Inflammatory macrophage treated with lipopolysaccharide for 4 hours (primary cell): ENCODE data around the gene CTNND2.
A peak's percentile ranks its signal among the peaks of the same experiment; 100 is the strongest.

ENCODE experiments used
- DNase-seq: peaks from one replicate; pipeline ENCODE4 v3.0.0-alpha.2; 2020

CTNND2 gene, protein sequence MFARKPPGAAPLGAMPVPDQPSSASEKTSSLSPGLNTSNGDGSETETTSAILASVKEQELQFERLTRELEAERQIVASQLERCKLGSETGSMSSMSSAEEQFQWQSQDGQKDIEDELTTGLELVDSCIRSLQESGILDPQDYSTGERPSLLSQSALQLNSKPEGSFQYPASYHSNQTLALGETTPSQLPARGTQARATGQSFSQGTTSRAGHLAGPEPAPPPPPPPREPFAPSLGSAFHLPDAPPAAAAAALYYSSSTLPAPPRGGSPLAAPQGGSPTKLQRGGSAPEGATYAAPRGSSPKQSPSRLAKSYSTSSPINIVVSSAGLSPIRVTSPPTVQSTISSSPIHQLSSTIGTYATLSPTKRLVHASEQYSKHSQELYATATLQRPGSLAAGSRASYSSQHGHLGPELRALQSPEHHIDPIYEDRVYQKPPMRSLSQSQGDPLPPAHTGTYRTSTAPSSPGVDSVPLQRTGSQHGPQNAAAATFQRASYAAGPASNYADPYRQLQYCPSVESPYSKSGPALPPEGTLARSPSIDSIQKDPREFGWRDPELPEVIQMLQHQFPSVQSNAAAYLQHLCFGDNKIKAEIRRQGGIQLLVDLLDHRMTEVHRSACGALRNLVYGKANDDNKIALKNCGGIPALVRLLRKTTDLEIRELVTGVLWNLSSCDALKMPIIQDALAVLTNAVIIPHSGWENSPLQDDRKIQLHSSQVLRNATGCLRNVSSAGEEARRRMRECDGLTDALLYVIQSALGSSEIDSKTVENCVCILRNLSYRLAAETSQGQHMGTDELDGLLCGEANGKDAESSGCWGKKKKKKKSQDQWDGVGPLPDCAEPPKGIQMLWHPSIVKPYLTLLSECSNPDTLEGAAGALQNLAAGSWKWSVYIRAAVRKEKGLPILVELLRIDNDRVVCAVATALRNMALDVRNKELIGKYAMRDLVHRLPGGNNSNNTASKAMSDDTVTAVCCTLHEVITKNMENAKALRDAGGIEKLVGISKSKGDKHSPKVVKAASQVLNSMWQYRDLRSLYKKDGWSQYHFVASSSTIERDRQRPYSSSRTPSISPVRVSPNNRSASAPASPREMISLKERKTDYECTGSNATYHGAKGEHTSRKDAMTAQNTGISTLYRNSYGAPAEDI (N-terminal part only)

DNA sequence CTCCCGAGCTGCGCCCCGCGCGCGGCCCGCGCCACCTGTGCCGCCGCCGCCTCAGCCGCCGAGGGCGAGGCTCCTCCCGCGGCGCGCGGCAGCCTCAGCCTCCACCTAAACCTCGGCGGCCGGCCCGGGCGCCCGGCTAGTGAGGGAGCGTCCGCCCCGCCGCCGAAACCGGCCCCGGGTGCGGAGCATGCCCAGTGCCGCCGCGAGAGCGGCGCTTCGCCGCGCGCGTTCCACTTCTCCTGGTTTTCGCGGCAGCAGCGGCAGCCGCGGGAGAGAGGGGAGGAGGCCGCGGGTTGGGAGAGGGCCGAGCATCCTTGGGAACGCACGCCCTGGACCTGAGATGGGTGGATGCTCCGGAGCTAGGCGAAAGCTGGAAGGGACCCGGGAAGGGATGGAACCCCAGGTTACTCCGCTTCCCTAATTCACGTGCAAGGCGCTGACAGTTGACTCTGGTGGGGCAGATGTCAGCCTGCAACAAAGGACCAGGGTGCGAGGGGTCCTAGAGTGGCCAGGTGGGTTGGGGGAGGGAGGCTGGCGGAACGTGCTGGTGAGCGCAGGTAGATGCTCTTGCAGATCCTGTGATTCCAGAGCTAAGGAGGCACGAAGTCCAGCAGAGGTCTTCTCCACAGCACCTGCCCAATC lies at the start of gene CTNND2:
TSS of gene CTNND2 (minus strand) at position 182 of the 642 bp plus-strand sequence. CDS start 593 bp downstream, outside the sequence.
- no peak for DNase-seq

DNA sequence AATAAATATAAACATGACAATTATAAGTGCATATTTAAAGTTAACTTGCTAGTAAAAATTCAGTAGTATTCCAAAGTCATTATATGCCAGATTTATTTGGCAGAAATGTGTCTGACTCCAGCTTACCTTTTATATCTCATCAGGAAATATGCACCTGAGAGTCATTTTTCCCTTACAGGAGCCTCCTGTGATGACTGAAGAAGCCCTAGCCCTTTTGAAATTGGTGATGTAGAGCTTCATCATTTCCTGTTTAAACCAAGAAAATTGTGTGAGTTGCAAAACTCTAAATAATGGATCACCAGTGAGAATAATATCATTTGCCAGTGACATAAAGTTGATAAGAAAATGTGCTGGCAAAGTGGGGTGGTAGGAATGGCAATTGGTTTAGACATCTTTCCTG lies 42.1 kb upstream of the CTNND2 start:
- no peak for DNase-seq

DNA sequence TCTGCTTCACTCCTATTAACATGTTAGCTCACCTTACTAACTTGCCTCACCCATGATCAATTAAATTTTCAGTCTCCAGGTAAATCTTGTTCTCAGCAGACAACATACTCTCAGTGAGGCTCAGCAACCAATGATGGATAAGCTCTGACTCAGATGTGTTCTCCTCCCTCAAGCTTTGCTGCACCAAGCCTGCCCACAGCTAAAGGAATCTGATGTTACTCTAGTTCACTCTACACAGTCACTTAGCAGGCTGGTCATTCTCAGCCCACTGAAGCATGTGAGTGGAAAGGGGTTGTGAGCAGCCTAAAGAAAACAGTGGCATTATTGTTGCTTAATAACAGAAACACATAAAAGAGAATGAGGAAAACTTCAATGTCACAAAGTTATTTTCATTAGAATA lies 37.3 kb upstream of the CTNND2 start:
- no peak for DNase-seq

DNA sequence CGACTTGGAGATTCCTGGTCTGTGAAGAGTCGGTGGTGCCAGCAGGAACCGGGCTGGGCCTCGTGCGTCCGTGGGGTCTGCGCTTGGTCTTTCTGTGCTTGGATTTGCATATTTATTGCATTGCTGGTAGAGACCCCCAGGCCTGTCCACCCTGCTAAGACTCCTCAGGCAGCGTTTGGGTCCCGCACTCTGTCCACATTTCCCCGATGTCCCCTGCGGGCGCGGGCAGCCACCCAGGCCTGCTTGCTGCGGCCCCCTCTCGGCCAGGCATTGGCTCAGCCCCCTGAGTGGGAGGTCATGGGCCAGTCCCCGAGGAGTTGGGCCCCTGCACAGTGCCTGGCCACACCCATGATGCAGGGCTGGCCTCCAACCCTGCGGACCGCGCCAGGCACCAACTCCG lies 27.4 kb upstream of the CTNND2 start:
- DNase-seq = no peak

DNA sequence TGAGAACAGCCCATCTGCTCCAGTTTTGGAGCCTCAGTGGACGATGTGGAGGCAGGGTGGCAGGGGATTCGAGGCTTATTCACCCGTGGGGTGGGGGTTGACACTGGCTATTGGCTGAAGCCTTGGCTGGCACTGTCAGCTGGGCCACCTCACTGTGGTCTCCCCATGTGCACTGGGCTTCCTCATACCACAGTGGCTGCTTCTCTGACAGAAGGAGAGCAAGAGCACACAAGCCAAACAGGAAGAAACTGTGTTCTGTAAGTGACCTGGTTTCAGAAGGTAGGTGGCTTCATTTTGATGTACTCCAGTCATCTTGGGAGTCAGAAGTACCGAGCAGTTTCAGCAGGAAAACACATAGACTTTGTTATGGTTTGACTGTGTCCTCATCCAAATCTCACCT lies 24.7 kb upstream of the CTNND2 start:
- DNase-seq = no peak

DNA sequence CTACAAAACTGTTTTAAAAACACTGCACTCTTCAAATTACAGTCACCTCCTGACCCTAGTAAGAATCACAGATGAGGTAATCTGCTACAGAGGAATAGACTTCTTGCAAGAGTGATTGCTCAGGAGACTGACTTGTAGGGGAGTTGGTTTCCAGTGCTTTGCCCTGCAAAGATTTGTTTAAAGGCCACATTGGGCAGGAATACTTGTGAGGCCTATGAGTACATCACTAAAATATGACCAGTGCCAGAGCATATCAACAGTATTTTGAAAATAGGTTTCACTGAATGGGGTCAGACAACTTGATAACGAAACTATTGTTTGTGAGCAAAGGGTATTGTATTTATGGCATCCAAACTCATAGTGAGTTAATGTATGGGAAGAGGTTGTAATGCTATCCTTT lies 21.5 kb upstream of the CTNND2 start:
- DNase-seq = no peak

DNA sequence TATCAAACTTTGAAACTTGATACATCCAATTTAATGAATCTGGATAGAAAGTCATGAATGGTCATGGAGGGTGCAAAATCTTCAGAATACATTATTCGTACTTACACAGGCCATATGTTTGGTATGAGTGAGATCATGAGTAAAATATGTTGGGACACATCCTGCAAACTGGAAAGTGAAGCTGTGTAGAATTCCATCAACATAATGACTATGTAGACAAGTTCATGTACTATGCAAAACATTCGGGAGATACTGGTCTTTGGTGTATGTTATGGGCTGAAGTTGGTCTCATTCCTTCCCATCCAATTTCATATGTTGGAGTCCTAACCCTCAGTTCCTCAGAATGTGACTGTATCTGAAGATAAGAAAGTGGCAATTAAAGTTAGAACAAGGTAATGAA lies 18.1 kb upstream of the CTNND2 start:
- no peak for DNase-seq

DNA sequence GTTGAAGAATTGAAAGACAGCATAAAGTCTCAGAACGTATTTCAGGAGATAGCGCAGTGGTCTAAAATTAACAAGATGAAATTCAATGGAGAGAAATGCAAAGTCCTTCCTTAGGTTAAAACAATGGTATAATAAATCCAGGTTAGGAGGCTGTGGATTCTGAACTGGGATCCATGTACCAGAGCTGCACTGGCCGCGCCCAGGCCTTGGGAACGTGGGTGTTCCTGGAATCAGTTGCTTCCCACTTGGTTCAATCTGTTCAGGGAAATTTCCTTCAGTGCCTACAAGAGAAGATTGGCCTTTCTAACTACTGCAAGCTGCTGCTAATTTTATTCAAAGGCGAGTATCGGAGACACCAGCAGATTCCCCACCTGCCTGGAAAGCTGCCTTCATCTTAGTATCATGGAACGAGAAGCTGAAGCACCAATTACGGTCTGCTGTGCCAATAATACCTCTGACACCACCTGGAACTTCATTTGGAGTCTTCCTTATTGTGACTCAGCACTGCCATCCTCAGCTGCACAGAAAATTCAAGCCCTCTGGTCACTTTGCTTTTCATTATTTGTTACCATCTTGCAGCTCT lies 14.3 kb upstream of the CTNND2 start:
- no peak for DNase-seq

DNA sequence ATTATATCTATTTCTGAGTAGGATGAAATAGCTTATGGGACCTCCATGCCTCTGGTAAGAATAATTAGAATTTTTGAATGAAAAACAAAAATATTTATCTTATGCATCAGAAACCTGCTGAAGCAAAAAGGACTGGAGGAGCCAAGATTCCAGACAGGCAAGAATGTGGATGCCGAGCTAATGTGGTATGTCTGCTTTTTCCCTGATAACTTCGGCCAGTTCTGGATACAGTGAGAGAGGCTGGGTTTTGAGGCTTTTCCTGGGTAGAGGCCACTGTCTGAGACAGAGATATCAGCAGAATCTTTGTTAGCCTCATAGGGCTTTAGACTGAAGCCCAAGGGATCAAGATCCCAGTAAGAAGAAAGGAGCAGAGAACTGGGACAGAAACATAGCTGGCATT lies 5.2 kb upstream of the CTNND2 start:
- no peak for DNase-seq

DNA sequence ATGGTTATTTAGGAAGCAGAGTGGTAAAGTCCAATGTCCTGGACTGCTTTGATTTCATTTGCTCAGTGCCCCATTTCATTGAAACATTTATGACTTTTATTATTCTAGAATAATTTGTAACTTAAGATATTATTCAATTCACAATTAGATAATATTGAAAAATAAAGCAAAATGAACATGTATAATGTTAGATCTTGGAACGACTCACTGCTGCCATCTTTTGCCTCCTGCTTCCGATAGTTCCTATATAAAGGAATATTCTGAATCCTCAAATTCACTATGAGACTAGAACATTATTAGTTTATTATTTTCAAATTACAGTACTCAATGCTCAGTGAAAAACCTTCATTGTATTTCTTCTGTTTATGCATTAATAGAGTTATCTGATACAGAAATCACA lies 2.3 kb upstream of the CTNND2 start:
- no peak for DNase-seq

DNA sequence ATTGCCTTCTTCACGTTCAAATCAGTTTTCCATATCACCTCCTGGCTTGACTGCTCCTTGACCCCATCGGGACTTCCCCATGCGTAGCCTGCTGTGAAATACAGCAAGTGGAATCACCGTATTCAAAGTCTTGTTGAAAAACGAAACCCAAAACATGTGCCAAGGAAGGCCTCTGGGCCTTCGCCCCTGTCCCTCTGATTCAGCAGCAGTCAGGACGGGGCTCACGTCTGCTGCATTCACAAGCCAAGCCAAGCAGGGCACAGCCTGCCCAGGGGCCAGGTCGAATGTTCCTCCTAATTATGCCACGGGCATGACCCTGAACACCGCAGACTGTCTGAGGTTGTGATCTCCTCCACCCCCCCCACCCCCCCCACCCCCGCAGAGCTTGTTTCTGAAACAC lies 960 bp upstream of the CTNND2 start:
- no peak for DNase-seq

DNA sequence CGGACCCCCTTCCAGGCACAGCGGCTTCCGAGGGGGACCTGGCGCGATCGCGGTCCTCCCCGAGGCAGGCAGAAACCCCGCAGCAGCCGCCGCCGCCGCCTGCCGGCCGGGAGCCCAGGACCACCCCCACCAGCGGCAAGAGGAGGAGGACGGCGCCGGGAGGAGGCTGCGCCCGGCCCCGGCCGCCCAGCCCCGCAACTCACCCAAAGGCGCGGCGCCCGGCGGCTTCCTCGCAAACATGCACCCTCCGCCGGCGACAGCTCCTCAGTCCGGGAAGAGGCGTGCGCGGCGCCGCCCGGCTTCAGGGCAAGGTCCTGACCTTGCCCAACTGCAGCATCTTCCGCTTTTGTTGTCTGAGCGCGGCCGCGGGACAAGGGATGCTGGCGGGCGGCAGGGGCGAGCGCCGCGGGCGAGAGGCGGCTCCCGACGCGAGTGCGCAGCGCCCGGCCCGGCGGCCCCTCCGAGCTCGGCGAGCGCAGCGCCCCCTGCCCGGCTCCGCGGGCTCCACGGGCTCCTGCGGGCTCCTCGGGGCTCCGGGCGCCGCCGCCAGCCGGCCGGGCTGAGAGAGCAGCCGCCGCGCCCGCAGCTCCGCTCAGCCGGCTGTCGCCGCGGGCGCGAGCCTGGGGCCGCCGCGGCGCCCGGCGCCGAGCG lies 507 bp downstream of the CTNND2 start:
- peak; percentile 5 for DNase-seq

DNA sequence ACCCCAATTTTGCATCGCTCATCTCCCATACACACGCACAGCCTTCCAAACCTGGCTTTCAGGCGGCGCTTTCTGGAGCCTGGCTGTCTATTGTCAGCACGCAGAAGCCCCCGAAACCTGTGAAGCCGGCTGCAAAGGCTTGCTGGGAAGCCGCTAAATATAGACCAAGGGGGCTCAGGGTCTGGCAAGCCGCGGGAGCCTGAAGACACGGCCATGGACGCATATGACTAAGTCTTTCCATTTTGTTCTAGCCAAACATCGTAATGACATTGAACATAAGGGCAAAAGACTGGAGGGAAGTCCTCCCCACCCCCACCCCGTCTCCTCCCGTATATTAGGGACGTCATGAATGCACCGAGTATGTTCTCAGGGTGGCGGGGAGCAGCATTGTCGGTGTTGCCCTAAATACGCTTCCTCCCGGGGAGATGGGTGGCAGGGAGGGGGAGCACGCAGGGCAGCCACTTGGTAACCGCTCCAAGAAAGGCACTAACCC lies 1.1 kb downstream of the CTNND2 start:
- DNase-seq = no peak

DNA sequence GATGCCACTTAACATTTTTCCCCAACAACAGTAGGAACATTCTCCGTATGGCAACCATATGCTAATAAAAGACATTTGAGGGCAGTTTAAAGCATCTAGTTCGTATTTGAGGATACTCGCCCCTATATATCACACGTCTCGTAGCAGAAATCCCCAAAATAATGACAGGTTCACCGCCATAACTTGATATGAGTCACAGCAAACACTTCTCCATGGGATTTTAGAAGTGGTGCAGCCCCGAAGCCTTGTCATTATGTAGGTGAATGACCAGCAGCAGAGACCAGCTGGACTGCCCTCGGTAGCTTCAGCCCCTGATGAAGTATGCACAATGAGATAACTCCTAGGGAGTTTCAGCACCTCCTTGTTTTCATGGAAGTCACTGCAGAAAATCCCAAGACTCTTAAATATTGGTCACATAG lies 2.0 kb downstream of the CTNND2 start:
- no peak for DNase-seq

DNA sequence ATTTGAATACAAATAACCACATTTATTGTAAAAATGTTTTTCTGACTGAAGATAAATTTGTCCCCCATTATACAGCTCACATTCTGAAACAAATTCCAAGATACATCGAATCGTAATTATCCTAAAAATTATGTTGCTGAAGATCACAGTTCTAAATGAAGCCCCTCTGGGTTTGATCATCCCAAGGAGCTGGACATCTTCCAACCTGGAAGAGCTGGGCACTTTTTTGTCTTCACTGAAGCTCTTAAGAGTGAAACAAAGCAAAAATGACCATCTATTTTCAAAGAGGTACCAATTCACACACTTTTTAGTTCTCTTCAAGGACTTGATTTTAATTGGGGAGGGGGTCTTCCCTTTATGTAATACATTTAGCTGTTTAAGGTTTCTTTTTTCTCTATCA lies 5.5 kb downstream of the CTNND2 start:
- DNase-seq = no peak

DNA sequence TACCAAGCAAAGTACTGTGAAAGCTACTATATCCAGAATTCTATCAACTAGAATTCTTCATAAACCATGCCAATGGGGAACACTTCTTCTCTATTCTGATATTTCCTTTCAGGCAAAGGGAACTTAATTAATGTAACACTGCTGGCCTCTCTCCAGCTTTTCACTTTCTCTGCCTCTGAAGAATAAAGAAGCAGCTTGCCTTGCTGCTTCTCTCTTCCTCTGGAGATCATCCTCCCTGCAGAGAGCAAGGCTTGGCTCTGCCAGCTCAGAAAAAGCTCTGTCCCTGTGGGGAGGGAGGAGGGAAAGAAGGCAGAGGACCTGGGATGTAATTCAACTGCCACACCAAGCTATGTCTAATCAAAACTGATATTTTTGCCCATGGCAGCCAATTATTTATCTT lies 6.5 kb downstream of the CTNND2 start:
- no peak for DNase-seq

DNA sequence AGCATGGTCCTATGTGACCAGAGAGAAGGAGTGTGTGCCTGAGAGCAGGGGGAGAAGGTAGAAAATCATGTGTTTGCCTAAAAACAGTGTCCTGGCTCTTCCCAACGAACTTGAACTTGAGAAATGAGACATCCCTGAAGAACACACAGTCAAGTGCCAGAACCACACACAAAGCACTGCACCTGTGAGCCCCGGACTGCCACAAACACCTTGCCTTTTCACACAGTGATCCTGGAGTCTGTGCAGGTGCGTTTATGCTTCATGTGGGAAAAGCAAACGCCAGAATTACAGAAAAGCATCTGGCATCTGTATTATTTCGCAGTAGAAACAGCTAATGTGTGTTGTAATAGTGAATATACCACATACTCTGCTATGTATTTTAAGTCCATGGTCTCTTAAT lies 9.3 kb downstream of the CTNND2 start:
- no peak for DNase-seq

DNA sequence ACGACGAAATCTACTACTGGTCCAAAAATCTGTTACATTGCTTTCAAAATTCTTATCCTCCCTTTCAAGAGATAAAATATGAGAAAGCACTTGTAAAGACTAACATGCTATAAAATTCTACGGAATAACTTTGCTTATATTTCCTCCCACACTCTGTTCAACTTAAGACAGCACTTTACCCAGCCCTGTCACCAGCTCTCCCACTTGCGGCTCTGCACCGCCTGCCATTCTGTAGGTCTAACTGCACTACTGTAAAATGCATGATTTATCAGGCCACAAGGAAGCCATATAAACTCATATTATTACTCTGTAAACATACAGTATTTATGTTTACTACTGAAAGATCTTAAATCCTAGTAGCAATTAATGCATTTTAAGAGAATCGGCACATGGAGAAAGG lies 11.4 kb downstream of the CTNND2 start:
- DNase-seq = no peak

DNA sequence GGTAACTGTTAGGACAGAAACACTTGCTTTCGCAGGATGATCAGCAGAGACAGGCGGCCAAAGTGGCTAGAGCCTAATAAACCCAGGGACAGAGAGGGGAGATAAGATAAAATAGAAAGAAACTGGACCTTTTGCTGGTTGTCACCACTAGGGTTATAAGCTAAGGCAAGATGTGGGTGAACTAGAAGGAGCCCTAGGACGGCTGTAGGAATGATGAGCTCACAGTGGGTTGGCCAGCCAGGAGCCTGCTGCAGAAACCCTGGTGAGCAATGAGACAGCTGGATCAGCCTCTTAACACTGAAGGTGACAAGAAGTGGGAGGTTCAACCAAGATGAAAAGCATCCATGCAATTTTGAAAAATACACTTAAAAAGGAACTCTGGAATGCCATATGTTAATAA lies 13.5 kb downstream of the CTNND2 start:
- DNase-seq = no peak

DNA sequence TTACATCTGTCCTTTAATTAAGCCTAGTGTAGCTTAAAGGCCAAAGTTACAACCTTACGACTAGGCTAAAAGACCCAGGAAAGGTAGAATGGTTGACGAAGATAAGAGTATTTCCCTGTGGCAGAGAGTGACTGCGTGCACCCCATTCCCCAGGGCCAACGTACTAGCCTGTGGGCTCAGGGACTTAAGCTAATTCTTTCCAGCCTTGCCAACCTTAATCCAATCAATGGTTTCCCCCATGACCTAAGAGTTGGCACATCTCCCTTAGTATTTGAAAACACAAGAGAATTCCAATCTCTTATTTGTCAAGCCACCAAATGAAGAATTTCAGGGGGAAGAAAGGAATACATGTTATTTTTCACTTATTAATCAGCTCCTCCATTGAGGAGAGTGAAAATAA lies 16.0 kb downstream of the CTNND2 start:
- no peak for DNase-seq

DNA sequence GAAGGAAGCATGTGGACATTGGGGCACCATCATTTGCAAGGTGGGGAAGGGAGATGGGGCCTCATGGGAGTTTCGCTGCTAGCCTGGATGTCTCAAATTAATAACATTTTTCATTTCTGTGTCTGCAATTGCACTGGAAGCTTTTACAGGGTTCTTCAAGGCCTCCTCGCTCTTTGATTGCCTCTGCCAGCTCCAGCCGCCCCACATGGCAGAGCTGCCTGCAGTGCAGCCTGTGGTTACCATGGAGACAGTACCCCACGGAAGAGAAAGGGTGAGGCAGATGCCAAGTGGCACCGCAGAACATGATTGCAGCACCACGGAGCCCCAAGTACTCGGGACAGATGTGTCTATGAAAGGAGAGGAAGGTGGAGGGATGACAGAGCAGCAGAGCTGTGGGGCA lies 25.4 kb downstream of the CTNND2 start:
- DNase-seq = no peak

DNA sequence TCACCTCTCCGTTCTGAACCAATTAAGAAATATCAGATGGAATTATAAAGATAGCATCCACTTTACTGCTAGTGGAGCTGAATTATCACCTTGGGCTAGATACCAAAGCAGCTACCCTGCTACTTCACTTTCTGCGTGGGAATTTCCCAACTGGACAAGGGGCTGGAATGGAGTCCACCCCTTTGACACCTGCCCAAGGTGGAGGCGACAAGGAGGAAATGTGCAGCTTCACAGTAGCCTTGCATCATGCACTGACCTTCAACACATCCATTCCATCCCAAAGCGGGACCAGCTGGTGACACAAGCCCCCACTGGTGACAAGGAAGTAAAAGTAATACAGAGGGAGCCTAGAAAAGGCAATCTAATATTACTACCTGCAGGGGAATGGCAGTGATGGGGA lies 30.7 kb downstream of the CTNND2 start:
- DNase-seq = no peak
